AG08395 (cell line): ENCODE measurements around the gene LPCAT1.

Experiments
- DNase-seq: peaks from one replicate; pipeline ENCODE4 v3.0.0; 2012; ENCODE audit warnings: mixed read lengths, low spot score

LPCAT1 gene

DNA sequence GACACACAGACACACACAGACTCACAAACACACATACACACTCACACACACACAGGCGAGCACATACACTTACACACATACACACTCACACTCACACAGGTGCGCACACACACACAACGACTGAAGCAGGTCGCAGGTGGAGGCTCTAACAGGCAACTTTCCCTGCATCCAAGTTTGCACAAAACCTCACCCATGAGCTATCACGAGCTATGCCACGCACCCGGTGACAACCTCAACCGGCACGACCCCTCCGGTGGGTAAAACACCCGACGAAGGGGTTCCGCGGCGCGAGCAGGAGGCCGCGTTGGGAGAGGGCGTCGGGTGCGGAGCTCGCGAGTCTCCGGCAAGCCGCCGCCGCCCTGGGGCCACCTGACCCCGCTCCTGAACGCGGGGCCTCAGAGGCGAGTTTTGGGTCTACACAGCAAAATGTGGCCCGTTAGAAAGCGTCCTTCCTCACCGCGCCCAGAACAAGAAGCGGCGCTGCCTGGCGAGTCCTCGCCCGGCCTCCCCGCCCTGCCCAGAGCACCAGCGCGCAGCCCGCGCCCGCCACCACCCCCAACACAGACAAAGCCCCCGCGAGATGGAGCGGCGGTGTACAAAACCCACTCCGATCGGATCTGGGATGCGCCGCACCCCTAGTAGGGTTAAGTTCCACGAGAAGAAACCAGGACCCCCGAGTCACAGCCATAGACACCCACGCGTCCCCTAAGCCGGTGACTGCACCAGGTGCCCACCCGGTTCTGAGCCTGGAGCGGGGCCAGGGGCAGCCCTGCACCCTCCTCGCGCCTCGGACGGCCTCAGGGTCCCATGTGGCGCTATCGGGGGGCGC is 79.2 kb downstream of the LPCAT1 start:
- DNase-seq: no peak

DNA sequence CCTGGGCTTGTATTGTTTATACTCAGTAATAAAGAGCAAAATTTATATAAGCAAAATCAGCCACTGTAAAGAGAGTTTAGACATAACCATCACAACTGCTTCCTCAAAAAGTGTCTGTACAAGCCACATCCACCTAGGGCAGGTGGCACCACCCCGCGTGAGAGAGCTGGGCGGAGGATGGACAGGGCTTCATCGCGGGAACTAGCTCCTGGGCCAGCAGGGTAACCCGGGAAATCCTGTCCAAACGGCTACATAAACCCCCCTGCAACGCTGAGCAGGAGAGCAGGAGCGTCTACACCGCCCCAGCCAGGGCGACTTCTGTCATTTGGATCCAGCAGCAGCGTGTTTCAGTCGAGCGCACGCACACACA is 79.8 kb downstream of the LPCAT1 start:
- no peak for DNase-seq

DNA sequence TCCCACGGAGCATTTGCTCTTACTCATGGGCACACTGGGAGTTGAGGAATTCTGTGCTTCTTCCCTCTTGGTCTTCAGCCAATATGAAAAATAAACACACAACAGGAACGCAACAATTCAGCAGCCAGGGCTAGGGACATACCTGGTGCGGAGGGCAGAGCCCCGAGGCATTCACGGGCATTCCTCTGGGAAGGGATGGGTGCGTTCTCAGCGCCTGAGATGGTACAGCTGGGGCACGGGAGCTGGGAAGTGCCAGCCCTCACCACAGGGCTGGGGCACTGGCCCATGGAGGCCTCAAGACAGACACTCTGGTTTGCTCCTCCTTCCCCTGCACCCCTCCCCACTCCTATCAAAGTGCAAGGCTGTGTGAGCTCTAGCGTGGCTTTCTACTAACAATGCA is 80.6 kb downstream of the LPCAT1 start:
- DNase-seq: no peak

DNA sequence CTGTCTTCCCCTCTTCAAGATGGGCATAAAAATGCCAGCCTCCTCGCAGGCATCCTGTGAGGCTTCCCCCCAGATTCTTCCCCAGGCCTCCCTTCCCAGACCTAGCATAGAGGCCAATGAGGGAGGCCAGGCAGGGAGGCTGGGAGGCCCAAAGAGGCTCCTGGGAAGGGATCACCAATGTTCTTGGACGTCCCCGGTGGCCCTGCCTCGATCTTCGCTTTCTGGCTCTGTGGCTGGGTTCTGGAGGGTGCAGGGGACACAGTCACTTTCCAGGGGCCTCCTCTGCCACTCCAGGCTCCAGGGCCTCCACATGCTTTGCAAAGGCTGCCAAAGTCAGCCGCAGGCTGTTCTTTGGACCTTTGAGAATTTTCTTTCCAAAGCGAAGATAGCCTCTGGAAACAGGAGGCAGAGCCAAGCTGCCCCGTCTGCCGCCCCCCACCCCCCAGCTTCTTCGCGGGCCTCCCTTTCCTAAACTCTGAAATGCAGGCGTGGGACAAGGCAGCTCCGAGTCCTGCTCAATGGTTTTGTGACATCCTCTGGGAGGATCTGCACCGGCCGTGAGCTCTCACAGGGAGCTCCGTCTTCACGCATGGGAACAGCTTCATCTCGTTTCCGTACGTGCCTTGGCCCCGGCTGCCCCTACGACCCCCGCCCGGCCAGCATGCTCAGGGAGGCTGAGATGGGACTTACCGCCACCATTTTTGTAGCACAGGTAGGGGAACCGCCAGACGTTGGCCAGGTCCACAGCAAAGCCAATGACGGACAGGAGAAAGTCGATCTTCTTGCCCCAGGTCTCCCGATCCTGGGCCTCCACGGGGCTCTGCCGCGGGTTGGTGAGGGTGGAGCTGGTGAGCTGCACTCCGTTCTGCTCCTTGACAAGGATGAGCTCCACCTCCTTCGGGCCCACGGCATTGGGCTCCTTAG is 81.3 kb downstream of the LPCAT1 start:
- DNase-seq: no peak

GRCh38 chr5:1441166-1441865 is 82.4 kb downstream of the LPCAT1 start:
- no peak for DNase-seq

DNA sequence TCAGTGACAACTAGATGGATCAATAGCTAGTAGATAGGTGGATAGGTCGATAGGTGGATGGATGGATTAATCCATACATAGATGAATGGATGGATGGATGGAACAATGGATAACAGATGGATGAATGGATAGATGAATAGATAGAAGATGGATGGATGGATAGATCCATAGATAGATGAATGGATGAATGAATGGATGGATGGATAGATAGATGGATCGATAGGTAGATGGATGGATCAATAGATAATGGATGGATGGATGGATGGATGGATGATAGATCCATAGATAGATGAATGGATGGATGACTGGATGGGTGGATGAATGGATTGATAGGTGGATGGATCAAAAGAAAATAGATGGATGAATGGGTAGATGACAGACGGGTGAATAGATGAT is 83.7 kb downstream of the LPCAT1 start:
- DNase-seq: no peak

GRCh38 chr5:1439388-1440097 is 84.2 kb downstream of the LPCAT1 start:
- DNase-seq: no peak

GRCh38 chr5:1438871-1439270 is 84.9 kb downstream of the LPCAT1 start:
- no peak for DNase-seq

DNA sequence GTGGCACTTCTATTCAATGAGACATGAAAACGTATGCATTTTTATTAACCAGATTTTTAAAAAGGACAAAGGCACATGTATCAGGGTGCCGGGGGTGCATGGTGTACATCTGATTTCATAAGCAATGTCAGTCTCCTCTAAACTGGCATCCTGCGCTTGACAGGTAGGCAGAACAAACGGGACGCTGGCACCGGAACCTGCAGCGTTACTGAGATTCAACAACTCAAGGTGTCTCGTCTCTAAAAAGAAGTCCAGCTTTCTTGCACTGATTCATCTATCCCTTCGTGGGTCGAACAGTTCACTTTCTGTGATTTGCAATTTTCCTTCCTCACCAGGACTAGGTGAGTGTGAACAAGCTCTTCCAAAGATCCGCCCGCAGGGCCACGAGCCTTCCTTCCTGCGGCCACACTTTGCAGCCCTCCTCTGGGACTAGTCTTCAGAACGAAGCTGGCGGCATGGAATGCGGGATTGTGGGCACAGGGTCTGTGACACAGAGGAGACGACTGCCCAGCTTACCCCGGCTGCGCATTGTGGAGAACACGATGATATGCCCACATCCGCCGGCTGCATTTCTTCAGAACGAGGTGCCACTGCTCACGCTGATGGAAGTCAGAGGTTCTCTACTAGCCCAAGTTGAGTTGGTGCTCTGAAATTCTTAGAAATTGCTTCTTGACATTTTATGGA is 85.7 kb downstream of the LPCAT1 start:
- DNase-seq: no peak

- peak; percentile 70 for DNase-seq
Measured at GRCh38 chr5:1437226-1437829, 86.4 kb downstream of the LPCAT1 start.

- DNase-seq: no peak
Measured at GRCh38 chr5:1436681-1437080, 87.1 kb downstream of the LPCAT1 start.

GRCh38 chr5:1436036-1436435 is 87.7 kb downstream of the LPCAT1 start:
- no peak for DNase-seq

- DNase-seq: no peak
Measured at GRCh38 chr5:1435369-1435768, 88.4 kb downstream of the LPCAT1 start.

DNA sequence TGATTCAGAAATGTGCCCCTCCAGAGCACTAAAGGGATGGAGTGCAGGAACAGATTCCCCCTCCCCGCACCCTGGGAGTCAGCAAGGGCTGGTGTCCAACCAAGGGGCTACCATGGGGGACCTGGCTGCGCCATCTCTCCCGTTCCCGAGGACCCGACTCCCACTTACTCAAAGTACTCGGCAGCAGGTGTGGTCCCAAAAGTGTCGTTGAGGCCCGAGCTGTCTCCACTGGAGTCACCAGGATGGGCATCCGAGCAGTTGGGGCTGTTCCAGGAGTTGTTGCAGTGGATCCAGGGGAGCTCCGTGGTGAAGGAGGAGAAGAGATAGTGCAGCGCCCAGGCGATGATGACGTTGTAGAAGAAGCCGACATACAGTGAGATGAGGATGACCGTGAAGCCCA is 91.5 kb downstream of the LPCAT1 start:
- no peak for DNase-seq

DNA sequence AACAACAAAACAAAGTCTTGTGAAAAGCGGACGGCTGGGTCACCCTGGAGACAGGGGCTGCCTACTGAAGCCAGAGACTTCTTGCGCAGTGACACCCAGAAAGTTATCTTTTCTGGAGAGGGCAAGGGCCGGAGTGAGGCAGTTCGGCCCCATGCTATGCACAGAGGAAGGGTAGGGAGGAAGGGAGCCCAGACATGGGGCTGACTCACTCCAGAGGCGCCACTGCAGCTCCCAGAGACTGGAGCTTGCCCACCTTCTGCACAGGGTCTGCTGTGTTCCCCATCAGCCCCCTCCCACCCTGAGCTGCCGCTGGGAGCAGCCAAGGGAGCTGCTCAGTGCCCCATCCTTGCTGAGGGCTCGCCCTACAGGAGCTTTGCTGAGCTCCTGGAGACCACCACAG is 91.9 kb downstream of the LPCAT1 start:
- DNase-seq: no peak

GRCh38 chr5:1431021-1431811 is 92.5 kb downstream of the LPCAT1 start:
- DNase-seq: no peak

DNA sequence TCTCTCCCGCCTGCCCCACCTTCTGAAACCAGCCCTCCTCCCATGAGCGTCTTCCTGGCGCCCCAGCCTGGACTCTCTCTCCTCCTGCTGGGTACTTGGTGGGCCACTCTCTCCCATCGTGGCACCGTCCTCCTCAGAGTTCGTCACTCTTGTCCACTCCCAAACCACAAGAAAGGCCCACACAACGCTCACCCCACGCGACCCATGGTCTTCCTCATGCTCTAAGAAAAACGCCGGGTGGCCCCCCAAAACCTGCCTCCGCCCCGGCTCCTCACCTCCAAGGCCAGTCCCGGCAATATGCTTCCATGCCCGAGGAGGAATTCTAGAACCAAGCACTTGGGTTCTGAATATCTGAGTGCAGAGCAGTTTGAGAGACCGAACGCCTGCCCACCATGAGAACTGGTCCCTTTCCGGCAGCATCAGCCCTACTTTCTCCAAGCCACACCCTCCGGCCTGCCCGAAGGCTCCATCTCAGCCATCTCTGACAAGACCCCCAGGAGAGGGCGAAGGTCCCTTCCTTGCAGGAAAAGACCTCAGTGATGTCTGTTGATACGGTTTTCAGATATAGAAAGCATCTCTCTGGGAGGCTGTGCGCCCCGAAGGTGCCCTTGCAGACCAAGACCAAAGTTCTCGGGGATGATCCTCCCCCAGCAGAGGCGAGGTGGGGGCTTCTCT is 93.5 kb downstream of the LPCAT1 start:
- no peak for DNase-seq

- no peak for DNase-seq
Measured at GRCh38 chr5:1429496-1429895, 94.3 kb downstream of the LPCAT1 start.

DNA sequence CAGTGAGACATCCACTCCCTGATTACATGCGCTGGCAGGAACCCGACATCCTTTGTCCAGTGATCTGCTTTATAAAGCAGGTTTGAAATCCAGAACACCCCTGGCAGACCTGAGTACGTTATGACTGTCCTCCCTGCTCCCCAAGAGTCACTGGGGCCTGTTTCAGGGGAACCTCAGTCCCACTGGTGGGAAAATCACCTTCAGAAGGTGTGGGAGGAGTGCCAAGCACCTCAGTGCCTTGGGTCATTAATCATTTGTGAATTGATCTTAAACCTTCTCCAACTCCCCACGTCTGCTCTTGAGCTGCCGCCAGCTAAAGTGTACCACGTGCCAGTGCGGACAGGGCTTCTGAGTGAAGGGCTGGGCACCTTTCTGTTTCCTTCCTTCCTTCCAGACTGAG is 94.7 kb downstream of the LPCAT1 start:
- DNase-seq: no peak

DNA sequence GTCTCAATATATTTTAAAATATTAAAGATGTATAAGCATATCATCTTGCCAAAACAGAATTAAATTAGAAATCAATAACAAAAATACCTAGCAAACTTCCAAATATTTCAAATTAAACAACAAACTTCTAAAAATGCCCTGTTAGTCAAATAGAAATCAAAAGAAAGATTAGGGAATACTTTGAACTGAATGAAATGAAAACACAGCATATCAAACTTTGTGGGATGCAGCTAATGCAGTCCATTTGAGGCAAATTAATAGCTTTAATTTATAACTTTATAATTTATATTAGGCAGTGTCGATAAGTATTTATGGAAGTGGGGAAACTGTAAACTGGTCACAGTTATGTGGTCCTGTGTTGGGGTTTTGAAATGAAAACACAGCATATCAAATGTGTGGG is 95.7 kb downstream of the LPCAT1 start:
- no peak for DNase-seq
